ENCODE data around the gene TAB3. TPM values are rescaled to one million over a fixed set of nuclear protein-coding genes. Genes with fewer than 3 reads are reported as not detected.

Gene TAB3
- total and polyA plus RNA-seq, 9 of the 15 experiments (the other 6 are each of a cell fraction or from before 2014, with no cell fraction given) = 2.4 to 31.1 (median 15.5) TPM

DNA sequence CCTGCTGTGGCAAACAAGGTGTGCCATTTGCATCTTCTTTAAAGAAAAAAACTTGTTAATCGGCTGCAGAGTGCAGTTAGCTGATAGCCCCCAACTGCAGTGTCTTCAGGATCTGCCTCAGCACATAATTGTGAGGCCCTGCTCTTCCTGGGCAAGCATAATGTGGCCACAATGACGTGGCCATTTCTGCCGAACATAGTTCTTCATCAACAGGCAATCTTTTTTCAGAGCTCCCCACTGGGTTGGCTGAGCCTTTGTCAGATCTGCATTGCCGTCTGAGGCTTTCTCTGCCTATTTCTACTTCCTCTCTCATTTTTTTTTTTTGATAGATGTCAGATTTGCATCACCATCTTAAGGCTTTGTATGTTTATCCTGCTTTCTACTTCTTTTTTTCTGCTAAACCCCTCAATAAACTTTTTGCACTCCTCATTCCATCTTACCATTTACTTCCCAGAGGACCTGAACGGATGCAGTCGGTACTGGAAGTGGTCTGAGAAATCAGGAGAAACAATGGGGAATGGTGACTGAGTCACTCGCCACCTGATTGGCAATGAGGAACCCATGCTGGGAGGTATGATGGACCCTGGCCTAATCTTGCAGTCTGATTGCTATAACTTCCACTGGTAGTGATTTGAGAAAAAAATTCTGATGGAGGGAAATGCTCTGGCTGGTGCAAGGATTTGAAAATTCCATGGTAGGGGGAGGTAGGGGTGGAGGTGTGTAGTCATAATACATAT, 21.2 kb upstream of the TAB3 start (continued):
- no peak for TF ChIP-seq ZSCAN32 (CRISPR knock-in tag; IDR thresholded peaks at IDR 0.05)
- TF ChIP-seq, protein P1, sequence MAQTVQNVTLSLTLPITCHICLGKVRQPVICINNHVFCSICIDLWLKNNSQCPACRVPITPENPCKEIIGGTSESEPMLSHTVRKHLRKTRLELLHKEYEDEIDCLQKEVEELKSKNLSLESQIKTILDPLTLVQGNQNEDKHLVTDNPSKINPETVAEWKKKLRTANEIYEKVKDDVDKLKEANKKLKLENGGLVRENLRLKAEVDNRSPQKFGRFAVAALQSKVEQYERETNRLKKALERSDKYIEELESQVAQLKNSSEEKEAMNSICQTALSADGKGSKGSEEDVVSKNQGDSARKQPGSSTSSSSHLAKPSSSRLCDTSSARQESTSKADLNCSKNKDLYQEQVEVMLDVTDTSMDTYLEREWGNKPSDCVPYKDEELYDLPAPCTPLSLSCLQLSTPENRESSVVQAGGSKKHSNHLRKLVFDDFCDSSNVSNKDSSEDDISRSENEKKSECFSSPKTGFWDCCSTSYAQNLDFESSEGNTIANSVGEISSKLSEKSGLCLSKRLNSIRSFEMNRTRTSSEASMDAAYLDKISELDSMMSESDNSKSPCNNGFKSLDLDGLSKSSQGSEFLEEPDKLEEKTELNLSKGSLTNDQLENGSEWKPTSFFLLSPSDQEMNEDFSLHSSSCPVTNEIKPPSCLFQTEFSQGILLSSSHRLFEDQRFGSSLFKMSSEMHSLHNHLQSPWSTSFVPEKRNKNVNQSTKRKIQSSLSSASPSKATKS (CRISPR knock-in tag; IDR thresholded peaks at IDR 0.05) = no peak
- TF ChIP-seq TOE1 (IDR thresholded peaks at IDR 0.05; ENCODE audit: borderline replicate concordance) = no peak
- TF ChIP-seq TOE1 (CRISPR knock-in tag; IDR thresholded peaks at IDR 0.05; ENCODE audit: borderline replicate concordance, low read depth) = no peak
- peak; percentile 22; the same call in 1 of the 2 replicates for TF ChIP-seq NCOR1 (IDR thresholded peaks at IDR 0.05)
- TF ChIP-seq BRD4 (IDR thresholded peaks at IDR 0.05) = no peak
- TF ChIP-seq SAFB (IDR thresholded peaks at IDR 0.05; ENCODE audit: borderline replicate concordance, low read depth, low read length) = no peak
- no peak for TF ChIP-seq TFAM (CRISPR knock-in tag; conservative IDR thresholded peaks at IDR 0.05)
- TF ChIP-seq, protein P2, sequence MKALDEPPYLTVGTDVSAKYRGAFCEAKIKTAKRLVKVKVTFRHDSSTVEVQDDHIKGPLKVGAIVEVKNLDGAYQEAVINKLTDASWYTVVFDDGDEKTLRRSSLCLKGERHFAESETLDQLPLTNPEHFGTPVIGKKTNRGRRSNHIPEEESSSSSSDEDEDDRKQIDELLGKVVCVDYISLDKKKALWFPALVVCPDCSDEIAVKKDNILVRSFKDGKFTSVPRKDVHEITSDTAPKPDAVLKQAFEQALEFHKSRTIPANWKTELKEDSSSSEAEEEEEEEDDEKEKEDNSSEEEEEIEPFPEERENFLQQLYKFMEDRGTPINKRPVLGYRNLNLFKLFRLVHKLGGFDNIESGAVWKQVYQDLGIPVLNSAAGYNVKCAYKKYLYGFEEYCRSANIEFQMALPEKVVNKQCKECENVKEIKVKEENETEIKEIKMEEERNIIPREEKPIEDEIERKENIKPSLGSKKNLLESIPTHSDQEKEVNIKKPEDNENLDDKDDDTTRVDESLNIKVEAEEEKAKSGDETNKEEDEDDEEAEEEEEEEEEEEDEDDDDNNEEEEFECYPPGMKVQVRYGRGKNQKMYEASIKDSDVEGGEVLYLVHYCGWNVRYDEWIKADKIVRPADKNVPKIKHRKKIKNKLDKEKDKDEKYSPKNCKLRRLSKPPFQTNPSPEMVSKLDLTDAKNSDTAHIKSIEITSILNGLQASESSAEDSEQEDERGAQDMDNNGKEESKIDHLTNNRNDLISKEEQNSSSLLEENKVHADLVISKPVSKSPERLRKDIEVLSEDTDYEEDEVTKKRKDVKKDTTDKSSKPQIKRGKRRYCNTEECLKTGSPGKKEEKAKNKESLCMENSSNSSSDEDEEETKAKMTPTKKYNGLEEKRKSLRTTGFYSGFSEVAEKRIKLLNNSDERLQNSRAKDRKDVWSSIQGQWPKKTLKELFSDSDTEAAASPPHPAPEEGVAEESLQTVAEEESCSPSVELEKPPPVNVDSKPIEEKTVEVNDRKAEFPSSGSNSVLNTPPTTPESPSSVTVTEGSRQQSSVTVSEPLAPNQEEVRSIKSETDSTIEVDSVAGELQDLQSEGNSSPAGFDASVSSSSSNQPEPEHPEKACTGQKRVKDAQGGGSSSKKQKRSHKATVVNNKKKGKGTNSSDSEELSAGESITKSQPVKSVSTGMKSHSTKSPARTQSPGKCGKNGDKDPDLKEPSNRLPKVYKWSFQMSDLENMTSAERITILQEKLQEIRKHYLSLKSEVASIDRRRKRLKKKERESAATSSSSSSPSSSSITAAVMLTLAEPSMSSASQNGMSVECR (CRISPR knock-in tag; IDR thresholded peaks at IDR 0.05) = no peak
- peak; percentile 85 for TF ChIP-seq ZNF316 (IDR thresholded peaks at IDR 0.05)
- TF ChIP-seq SP1 (CRISPR knock-in tag; IDR thresholded peaks at IDR 0.05) = no peak
- TF ChIP-seq MTF1 (CRISPR knock-in tag; IDR thresholded peaks at IDR 0.05; ENCODE audit: borderline replicate concordance) = no peak
- no peak for TF ChIP-seq RBM34 (IDR thresholded peaks at IDR 0.05; ENCODE audit: borderline replicate concordance, insufficient read depth, low read length)
- no peak for TF ChIP-seq HIVEP1 (CRISPR knock-in tag; IDR thresholded peaks at IDR 0.05)
- TF ChIP-seq, protein P3, sequence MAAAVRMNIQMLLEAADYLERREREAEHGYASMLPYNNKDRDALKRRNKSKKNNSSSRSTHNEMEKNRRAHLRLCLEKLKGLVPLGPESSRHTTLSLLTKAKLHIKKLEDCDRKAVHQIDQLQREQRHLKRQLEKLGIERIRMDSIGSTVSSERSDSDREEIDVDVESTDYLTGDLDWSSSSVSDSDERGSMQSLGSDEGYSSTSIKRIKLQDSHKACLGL (CRISPR knock-in tag; IDR thresholded peaks at IDR 0.05; ENCODE audit: borderline replicate concordance, poor library complexity, severe bottlenecking) = no peak
- TF ChIP-seq SRSF3 (IDR thresholded peaks at IDR 0.05; ENCODE audit: insufficient read depth, low read length) = no peak
- no peak for TF ChIP-seq ZNF75A (CRISPR knock-in tag; IDR thresholded peaks at IDR 0.05)
- no peak for TF ChIP-seq HEY1 (CRISPR knock-in tag; IDR thresholded peaks at IDR 0.05; ENCODE audit: borderline replicate concordance)
- TF ChIP-seq RUNX1 (IDR thresholded peaks at IDR 0.05; ENCODE audit: low read depth) = no peak
- TF ChIP-seq SNRNP70 (optimal IDR thresholded peaks at IDR 0.05; ENCODE audit: low read depth, low read length) = no peak
- TF ChIP-seq PHF8 (IDR thresholded peaks at IDR 0.05; ENCODE audit: borderline replicate concordance, low read length) = no peak
- no peak for TF ChIP-seq CREB1 (IDR thresholded peaks at IDR 0.05)
- TF ChIP-seq CREB1 (CRISPR knock-in tag; IDR thresholded peaks at IDR 0.05) = no peak
- TF ChIP-seq ZNF24 (IDR thresholded peaks at IDR 0.05) = peak; percentile 61; the same call in 1 of the 2 replicates
